HCT116 (cell line): ENCODE results near the gene NECAB3. TPM values are rescaled to one million over a fixed set of nuclear protein-coding genes. Genes with fewer than 3 reads are reported as not detected.

Experiments used
- ATAC-seq: fragments of 200-7000 bp; cut with Tn5 transposase; 2 replicates; pipeline ENCODE4 v1.9.1; 2020; ENCODE audit warnings: mild to moderate bottlenecking, moderate library complexity
- BruUV-seq: library from RNA; stranded (reverse); fragments of 400-500 nt; replicated peaks from 2 replicates; lab custom pipeline; 2021; lab: Mats Ljungman, UMichigan
- CTCF ChIA-PET: fragments of 300-600 bp; sonication (Branson Sonifier 250); formaldehyde crosslinking; loops from one replicate; lab custom pipeline; 2021; ENCODE audit warnings: antibody characterized with exemption; lab: Charles Lee
- POLR2A ChIA-PET: fragments of 300-600, 350-600 bp; sonication (Branson Sonifier 250); formaldehyde crosslinking; loops from one replicate; lab custom pipeline; 2021; ENCODE audit warnings: antibody characterized with exemption; lab: Charles Lee
- RAD21 ChIA-PET, 2 experiments: fragments of 300-600 bp; sonication (Branson Sonifier 250); formaldehyde crosslinking; loops; one replicate each; lab custom pipeline; 2023; ENCODE audit warnings: low total read pairs in 2 of 2; ENCODE audit not compliant: uncharacterized antibody in 2 of 2, unreplicated experiment in 2 of 2, low non-redundant PET in 1 of 2; lab: Charles Lee
- DNase-seq: peaks from one replicate; pipeline ENCODE4 v3.0.0-alpha.2; 2010; ENCODE audit warnings: low read depth, low spot score
- H2AFZ ChIP-seq: fragments of 200-600 bp; shearing (Covaris generic), sonication (generic); 2 replicates; pipeline ENCODE4 v1.6.1; 2017; ENCODE audit warnings: low read depth, mixed run types, mixed read lengths, antibody characterized with exemption, low read length; ENCODE audit not compliant: poor library complexity, severe bottlenecking
- H3K27ac ChIP-seq: 2 replicates; pipeline ENCODE4 v1.5.1; 2012; ENCODE audit warnings: low read depth, low read length
- H3K27me3 ChIP-seq: fragments of 200-600 bp; sonication (generic); 2 replicates; pipeline ENCODE4 v1.6.1; 2016; ENCODE audit warnings: mixed run types, low read length, mixed read lengths; ENCODE audit not compliant: insufficient read depth
- H3K36me3 ChIP-seq, 2 experiments: fragments of 200-500 bp in 1 of 2; fragments of 200-600 bp in 1 of 2; sonication (Bioruptor generic) in 1 of 2; sonication (generic) in 1 of 2; 2 replicates each; pipeline versions ENCODE4 v1.5.1 to v1.6.1; 2014 to 2016; ENCODE audit warnings: low read length in 2 of 2, inconsistent platforms in 1 of 2, mixed read lengths in 1 of 2, mixed run types in 1 of 2; ENCODE audit not compliant: insufficient read depth in 2 of 2, control insufficient read depth in 1 of 2
- H3K4me1 ChIP-seq, 2 experiments: fragments of 200-600 bp in 1 of 2; sonication (generic) in 1 of 2; 2 replicates each; pipeline versions ENCODE4 v1.5.1 to v1.6.1; 2012 to 2017; ENCODE audit warnings: low read length in 2 of 2, inconsistent platforms in 1 of 2, mild to moderate bottlenecking in 1 of 2, mixed read lengths in 1 of 2, mixed run types in 1 of 2, moderate library complexity in 1 of 2; ENCODE audit not compliant: insufficient read depth in 2 of 2, control insufficient read depth in 1 of 2
- H3K4me2 ChIP-seq: fragments of 200-600 bp; sonication (generic); 2 replicates; pipeline ENCODE4 v1.6.1; 2017; ENCODE audit warnings: mixed run types, low read length, mixed read lengths
- H3K4me3 ChIP-seq, 2 experiments: fragments of 200-600 bp in 1 of 2; sonication (generic) in 1 of 2; replicated peaks in 1 of 2; 2 replicates each; pipeline ENCODE4 v1.5.1; 2011 to 2016; ENCODE audit warnings: low read length in 2 of 2, control low read depth in 1 of 2, low read depth in 1 of 2, mild to moderate bottlenecking in 1 of 2, mixed read lengths in 1 of 2, mixed run types in 1 of 2
- H3K79me2 ChIP-seq: fragments of 200-600 bp; sonication (generic); 2 replicates; pipeline ENCODE4 v1.6.1; 2017; ENCODE audit warnings: mild to moderate bottlenecking, mixed run types, low read length, moderate library complexity, mixed read lengths; ENCODE audit not compliant: insufficient read depth
- H3K9ac ChIP-seq: fragments of 200-600 bp; sonication (generic); 2 replicates; pipeline ENCODE4 v1.6.1; 2016; ENCODE audit warnings: low read length, mixed read lengths
- H3K9me2 ChIP-seq: fragments of 200-600 bp; sonication (generic), shearing (Covaris generic); 2 replicates; pipeline ENCODE4 v1.6.1; 2017; ENCODE audit warnings: mixed run types, mild to moderate bottlenecking, moderate library complexity; ENCODE audit not compliant: insufficient read depth
- H3K9me3 ChIP-seq, 2 experiments: fragments of 200-500 bp in 1 of 2; fragments of 200-600 bp in 1 of 2; sonication (Bioruptor generic) in 1 of 2; sonication (generic) in 1 of 2; 2 replicates each; pipeline ENCODE4 v1.6.1; 2014 to 2017; ENCODE audit warnings: low read length in 2 of 2, mixed read lengths in 2 of 2, inconsistent platforms in 1 of 2, low read depth in 1 of 2, mild to moderate bottlenecking in 1 of 2, mixed run types in 1 of 2, moderate library complexity in 1 of 2; ENCODE audit not compliant: control insufficient read depth in 1 of 2, insufficient read depth in 1 of 2
- H4K20me1 ChIP-seq: fragments of 200-600 bp; sonication (generic), shearing (Covaris generic); 2 replicates; pipeline ENCODE4 v1.6.1; 2017; ENCODE audit warnings: mixed run types, mild to moderate bottlenecking, moderate library complexity; ENCODE audit not compliant: insufficient read depth
- CEBPB ChIP-seq: IDR thresholded peaks from 2 replicates; pipeline ENCODE4 v1.6.1; 2012; ENCODE audit warnings: low read depth
- EGR1 ChIP-seq: IDR thresholded peaks from 2 replicates; pipeline ENCODE4 v1.6.1; 2012; ENCODE audit warnings: low read depth
- EZH2phosphoT487 ChIP-seq: fragments of 200-600 bp; IDR thresholded peaks from 2 replicates; pipeline ENCODE4 v1.6.1; 2018; ENCODE audit warnings: antibody characterized with exemption, borderline replicate concordance
- FOSL1 ChIP-seq: IDR thresholded peaks from 2 replicates; pipeline ENCODE4 v1.6.1; 2012; ENCODE audit warnings: low read depth
- RAD21 ChIP-seq: IDR thresholded peaks from 2 replicates; pipeline ENCODE4 v1.6.1; 2012; ENCODE audit warnings: low read depth, mild to moderate bottlenecking
- SIN3A ChIP-seq: IDR thresholded peaks from 2 replicates; pipeline ENCODE4 v1.6.1; 2012; ENCODE audit warnings: low read depth
- SP1 ChIP-seq: IDR thresholded peaks from 2 replicates; pipeline ENCODE4 v1.6.1; 2012; ENCODE audit warnings: low read depth
- SRF ChIP-seq: IDR thresholded peaks from 2 replicates; pipeline ENCODE4 v1.6.1; 2012; ENCODE audit warnings: low read depth
- YY1 ChIP-seq: IDR thresholded peaks from 2 replicates; pipeline ENCODE4 v1.6.1; 2011; ENCODE audit warnings: low read length, low read depth, moderate library complexity, mild to moderate bottlenecking; ENCODE audit not compliant: insufficient replicate concordance; ENCODE audit errors: extremely low read depth
- ZFX ChIP-seq: fragments of 450-650 bp; IDR thresholded peaks from 2 replicates; pipeline ENCODE4 v1.6.1; 2017
- intact Hi-C: fragments of 100-400 bp; cut with micrococcal nuclease; formaldehyde crosslinking; loops from 2 replicates; pipeline ENCODE4 v1.10.0; 2022
- total RNA-seq: library from RNA; stranded (reverse); gene quantifications from one replicate; pipeline ENCODE4 v1.2.1, GENCODE V29; 2021; ENCODE audit not compliant: unreplicated experiment
- TF ChIP-seq, protein P1 (sequence below): IDR thresholded peaks from 2 replicates; pipeline ENCODE4 v1.6.1; 2012
- TF ChIP-seq, protein P2 (sequence below), 3 experiments: fragments of 200-600 bp in 1 of 3; sonication (generic) in 1 of 3; IDR thresholded peaks in 2 of 3; conservative IDR thresholded peaks in 1 of 3; 2 replicates each; pipeline ENCODE4 v1.5.1; 2012 to 2017; ENCODE audit warnings: low read depth in 2 of 3, low read length in 2 of 3, antibody characterized with exemption in 1 of 3, borderline replicate concordance in 1 of 3, control low read depth in 1 of 3, mild to moderate bottlenecking in 1 of 3, mixed read lengths in 1 of 3, mixed run types in 1 of 3, moderate library complexity in 1 of 3; ENCODE audit not compliant: insufficient read depth in 1 of 3
- TF ChIP-seq, protein P3 (sequence below): IDR thresholded peaks from 2 replicates; pipeline ENCODE4 v1.6.1; 2011; ENCODE audit warnings: mild to moderate bottlenecking, low read length, moderate library complexity; ENCODE audit not compliant: insufficient replicate concordance; ENCODE audit errors: extremely low read depth

Gene NECAB3
- total RNA-seq, 1 experiment from 2014 or later, result 48.1 TPM

DNA sequence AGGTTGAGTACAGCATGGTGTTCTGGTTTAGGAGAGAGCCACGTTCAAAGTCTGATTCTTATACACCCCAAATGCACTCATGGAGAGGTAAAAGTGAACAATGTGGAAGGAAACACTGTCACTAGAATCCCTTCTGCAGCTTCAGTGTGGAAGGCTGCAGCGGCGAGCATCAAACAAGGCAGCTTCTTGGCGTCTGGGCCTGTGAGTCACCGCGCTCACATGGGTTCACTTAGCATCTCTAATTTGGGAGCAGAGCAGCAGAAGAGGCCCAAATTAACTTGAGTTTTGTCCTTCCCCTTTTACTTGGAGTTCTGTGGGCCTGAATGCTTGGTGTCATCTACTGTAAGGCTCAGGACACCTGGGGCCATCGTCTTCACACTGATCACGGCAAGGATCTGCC lies 22.9 kb upstream of the NECAB3 start:
- no peak overlapping the region for H3K9ac ChIP-seq
- no peaks in the 10 kb centered on the region for H3K9me3 ChIP-seq
- H3K27me3 ChIP-seq, result no peaks in the 10 kb centered on the region
- H3K4me2 ChIP-seq, result no peak overlapping the region
- H2AFZ ChIP-seq, result no peak overlapping the region
- H3K27ac ChIP-seq, result no peak overlapping the region
- RAD21 ChIA-PET, result no interaction called here
- CTCF ChIA-PET, result interaction anchor here (0.6 kb wide), 1 partner anchor 432 kb away, joined by 3 read pairs; no protein-coding TSS in a partner anchor
- no peaks in the 10 kb centered on the region for H3K36me3 ChIP-seq
- intact Hi-C loops, result no loop called here
- H3K79me2 ChIP-seq, result no peaks in the 10 kb centered on the region
- no peaks in the 10 kb centered on the region for H3K9me2 ChIP-seq
- no peak overlapping the region for H3K4me3 ChIP-seq
- TF ChIP-seq CEBPB (no peak), SRF (no peak), SP1 (no peak), SIN3A (no peak), ZFX (no peak), EZH2phosphoT487 (no peak)
- TF ChIP-seq, all 23 proteins: peak for 0
- no TSS peak for BruUV-seq
- Histone ChIP-seq H3K4me1 (no peaks in the 10 kb centered on the region), H4K20me1 (no peaks in the 10 kb centered on the region)
- no peak for ATAC-seq
- DNase-seq, result no peak
- POLR2A ChIA-PET, result interaction anchor here (0.9 kb wide), 1 partner anchor 23 kb away, joined by 3 read pairs; no protein-coding TSS in a partner anchor

DNA sequence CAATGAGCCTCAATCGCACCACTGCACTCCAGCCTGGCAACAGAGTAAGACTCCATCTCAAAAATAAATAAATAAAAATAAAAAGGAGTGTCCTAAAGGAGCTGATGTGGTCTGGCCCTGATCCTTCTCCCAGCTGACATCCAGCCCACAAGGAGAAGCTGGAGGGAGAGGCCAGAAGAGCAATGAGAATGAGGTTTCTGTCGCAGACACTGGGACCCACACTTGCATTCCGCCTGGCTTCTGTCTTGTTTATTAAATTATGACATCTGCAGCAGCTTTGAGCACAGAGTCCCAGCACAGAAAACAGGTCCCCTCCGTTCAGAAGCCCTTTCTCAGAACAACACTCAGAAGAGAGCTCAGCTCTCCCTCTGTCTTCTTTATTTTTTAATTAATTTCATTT lies 22.2 kb upstream of the NECAB3 start:
- no peaks in the 10 kb centered on the region for H3K79me2 ChIP-seq
- no peaks in the 10 kb centered on the region for H3K27me3 ChIP-seq
- no peak overlapping the region for H3K9ac ChIP-seq
- no peak for ATAC-seq
- H4K20me1 ChIP-seq, result no peaks in the 10 kb centered on the region
- no peak overlapping the region for H3K27ac ChIP-seq
- H3K36me3 ChIP-seq, result no peaks in the 10 kb centered on the region
- intact Hi-C loops, result no loop called here
- DNase-seq, result no peak
- RAD21 ChIA-PET, result no interaction called here
- no peaks in the 10 kb centered on the region for H3K9me2 ChIP-seq
- H2AFZ ChIP-seq, result no peak overlapping the region
- BruUV-seq, result no TSS peak
- TF ChIP-seq, protein P1, sequence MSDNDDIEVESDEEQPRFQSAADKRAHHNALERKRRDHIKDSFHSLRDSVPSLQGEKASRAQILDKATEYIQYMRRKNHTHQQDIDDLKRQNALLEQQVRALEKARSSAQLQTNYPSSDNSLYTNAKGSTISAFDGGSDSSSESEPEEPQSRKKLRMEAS, result no peak
- TF ChIP-seq, protein P2, sequence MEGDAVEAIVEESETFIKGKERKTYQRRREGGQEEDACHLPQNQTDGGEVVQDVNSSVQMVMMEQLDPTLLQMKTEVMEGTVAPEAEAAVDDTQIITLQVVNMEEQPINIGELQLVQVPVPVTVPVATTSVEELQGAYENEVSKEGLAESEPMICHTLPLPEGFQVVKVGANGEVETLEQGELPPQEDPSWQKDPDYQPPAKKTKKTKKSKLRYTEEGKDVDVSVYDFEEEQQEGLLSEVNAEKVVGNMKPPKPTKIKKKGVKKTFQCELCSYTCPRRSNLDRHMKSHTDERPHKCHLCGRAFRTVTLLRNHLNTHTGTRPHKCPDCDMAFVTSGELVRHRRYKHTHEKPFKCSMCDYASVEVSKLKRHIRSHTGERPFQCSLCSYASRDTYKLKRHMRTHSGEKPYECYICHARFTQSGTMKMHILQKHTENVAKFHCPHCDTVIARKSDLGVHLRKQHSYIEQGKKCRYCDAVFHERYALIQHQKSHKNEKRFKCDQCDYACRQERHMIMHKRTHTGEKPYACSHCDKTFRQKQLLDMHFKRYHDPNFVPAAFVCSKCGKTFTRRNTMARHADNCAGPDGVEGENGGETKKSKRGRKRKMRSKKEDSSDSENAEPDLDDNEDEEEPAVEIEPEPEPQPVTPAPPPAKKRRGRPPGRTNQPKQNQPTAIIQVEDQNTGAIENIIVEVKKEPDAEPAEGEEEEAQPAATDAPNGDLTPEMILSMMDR (IDR thresholded peaks at IDR 0.05 in 2 of 3, conservative IDR thresholded peaks at IDR 0.05 in 1 of 3; ENCODE audit: borderline replicate concordance in 1 of 3, insufficient read depth in 1 of 3, low read depth in 2 of 3, low read length in 2 of 3), result no peak
- TF ChIP-seq YY1 (no peak), EGR1 (no peak), RAD21 (no peak), FOSL1 (no peak), EZH2phosphoT487 (no peak)
- TF ChIP-seq, protein P3, sequence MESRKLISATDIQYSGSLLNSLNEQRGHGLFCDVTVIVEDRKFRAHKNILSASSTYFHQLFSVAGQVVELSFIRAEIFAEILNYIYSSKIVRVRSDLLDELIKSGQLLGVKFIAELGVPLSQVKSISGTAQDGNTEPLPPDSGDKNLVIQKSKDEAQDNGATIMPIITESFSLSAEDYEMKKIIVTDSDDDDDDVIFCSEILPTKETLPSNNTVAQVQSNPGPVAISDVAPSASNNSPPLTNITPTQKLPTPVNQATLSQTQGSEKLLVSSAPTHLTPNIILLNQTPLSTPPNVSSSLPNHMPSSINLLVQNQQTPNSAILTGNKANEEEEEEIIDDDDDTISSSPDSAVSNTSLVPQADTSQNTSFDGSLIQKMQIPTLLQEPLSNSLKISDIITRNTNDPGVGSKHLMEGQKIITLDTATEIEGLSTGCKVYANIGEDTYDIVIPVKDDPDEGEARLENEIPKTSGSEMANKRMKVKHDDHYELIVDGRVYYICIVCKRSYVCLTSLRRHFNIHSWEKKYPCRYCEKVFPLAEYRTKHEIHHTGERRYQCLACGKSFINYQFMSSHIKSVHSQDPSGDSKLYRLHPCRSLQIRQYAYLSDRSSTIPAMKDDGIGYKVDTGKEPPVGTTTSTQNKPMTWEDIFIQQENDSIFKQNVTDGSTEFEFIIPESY, result no peak
- TF ChIP-seq, all 23 proteins: peak for 0
- Histone ChIP-seq H3K4me2 (no peak overlapping the region), H3K4me1 (no peaks in the 10 kb centered on the region), H3K9me3 (no peaks in the 10 kb centered on the region), H3K4me3 (no peak overlapping the region)
- ChIA-PET POLR2A (interaction anchor here (0.9 kb wide), 1 partner anchor 24 kb away, joined by 3 read pairs; no protein-coding TSS in a partner anchor), CTCF (interaction anchor here (0.6 kb wide), 1 partner anchor 432 kb away, joined by 3 read pairs; no protein-coding TSS in a partner anchor)
